GM19238 (cell line): ENCODE measurements around the gene SHBG.
"Not testable (repeated sequence)": the region's sequence is repeated elsewhere in the genome, so short reads cannot be mapped to it uniquely, and the experiment has no call there.

ENCODE experiments used
- DNase-seq: peaks from one replicate; pipeline ENCODE4 v3.0.0; 2011; ENCODE audit warnings: low spot score; ENCODE audit not compliant: insufficient read length

The SHBG gene

DNA sequence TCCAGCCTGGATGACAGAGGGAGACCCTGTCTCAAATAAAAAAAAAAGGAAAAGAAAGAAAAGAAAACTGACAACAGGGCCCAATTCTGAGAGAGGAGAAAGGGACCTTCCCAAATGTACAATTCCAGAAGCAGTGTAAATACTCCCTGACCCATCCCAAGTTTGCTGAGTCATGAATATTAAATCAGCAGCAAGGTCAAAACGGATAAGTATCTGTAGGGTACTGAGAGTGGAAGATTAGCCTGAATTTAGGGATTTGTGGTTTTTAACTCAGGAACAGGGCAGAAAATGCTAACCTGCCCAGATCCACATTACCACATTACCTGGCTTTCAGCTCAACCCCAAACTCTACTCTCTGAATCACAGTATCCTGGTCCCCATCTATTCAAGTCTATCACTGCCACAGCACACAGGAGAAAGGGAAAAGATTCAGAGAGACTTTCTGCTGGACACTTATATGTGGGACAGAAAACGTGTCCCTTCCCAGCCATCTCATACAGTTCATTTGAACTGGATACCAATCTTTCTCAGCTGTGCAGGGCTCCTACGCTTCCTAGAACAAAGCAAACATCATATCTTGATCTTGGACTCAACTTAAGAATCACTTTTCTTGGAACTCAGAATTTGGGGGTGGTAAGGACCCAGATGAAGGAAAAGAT is 18.2 kb upstream of the SHBG start:
- DNase-seq = no peak

DNA sequence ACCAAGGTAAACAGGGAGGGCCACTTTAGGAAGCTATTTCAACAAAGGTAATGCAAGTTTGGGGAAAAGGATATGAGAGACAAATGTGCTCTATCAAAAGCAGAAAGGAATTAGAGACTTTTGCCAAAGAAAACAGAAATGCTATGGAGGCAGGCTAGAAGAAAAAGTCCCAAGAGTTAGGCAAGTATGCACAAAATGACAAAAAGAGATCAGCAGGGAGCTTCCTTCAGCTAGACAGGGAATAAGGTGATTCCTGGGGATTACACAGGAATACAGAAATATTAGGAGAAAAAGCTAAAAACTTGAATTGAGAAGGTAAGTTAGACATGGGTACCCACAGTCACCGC is 17.7 kb upstream of the SHBG start:
- no peak for DNase-seq

- no peak for DNase-seq
These were observed 16.0 kb upstream of the SHBG start for GRCh38 chr17:7613769-7614424.

DNA sequence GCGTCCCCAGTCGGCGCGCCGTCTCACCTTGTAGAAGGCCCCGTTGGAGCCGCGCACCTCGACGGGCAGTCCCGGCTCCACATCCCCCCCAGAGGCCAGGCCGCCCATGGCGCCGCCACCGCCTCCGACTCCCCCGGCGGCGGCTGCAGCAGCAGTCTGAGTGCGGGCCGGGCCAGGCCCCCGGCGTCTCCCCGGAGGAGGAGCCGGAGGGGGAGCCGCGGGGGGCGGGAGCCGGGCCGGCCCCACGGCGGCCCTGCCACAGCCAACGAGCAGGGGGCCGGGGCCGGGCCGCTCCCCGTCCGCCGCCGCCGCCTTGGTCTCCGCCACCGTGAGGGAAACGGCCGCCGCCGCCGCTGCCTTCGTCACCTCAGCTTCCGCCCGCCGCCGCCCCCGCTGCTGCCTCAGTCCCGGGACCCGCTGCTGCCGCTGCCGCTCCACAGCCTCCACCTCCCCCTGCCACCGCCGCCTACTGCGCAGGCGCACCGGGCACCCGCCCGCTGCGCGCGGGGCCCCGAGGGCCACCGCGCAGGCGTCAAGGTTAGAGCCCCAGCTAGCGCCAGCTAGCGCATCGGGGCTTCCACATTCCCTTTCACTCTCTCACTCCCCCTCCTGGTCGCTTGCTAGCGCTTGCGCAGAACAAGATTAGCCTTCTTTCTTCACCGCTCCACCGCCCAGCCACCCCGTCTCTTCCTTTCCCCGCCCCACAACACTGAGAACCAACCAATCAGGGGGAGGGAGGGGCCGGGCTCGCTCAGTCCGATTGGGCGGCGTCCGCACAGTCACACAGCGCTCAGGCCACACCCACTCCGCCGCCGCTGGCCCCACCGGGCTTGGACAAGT is 15.3 kb upstream of the SHBG start, which contains the start of gene FXR2:
FXR2 (minus strand) TSS at position 473 of the 840 bp plus-strand sequence; CDS start at position 108, 365 bp downstream.
- DNase-seq = peak; percentile 98

DNA sequence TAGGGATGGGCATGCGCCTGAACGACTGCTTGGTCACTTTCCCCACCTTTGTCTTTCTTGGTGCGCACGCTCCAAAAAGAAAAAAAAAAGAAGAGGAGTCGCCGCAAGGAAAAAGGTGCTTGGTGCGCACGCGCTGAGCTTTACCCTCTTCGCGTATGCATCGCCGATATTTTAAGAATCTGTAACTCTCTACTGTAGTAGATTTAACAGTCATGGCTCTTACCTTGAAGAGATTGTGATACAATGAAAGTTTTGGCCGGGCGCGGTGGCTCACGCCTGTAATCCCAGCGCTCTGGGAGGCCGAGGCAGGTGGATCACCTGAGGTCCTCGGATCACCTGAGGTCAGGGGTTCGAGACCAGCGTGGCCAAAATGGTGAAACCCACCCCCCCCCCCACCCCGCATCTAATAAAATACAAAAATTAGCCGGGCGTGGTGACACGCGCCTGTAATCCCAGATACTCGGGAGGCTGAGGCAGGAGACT is 14.6 kb upstream of the SHBG start:
- DNase-seq = no peak

GRCh38 chr17:7618608-7619007 is 11.3 kb upstream of the SHBG start:
- no peak for DNase-seq

DNA sequence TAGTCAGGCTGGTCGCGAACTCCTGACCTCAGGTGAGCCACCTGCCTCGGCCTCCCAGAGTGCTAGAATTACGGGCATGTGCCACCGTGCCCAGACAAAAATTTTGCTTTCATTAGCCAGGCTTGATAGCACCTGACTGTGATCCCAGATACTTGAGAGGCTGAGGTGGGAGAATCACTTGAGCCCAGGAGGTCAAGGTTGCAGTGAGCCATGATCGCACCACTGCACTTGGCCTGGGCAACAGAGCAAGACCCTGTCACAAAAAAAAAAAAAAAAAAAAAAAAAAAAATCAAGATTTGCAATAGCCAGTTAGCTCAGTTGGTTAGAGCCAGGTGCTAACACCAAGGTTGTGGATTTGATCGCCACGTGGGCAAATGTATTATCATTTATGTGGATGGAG is 9.1 kb upstream of the SHBG start:
- DNase-seq = no peak

- DNase-seq = no peak
These were observed 6.3 kb upstream of the SHBG start for GRCh38 chr17:7623661-7624060.

DNA sequence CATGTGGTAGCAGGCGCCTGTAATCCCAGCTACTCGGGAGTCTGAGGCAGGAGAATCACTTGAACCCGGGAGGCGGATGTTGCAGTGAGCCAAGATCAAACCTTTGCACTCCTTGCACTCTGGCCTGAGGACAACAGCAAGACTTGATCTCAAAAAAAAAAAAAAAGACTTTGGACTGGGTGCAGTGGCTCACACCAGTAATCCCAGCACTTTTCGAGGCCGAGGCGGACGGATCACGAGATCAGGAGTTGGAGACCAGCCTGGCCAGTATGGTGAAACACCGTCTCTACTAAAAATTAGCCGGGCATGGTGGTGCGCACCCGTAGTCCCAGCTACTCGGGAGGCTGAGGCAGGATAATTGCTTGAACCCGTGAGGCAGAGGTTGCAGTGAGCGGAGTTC is 4.2 kb upstream of the SHBG start:
- DNase-seq = not testable (repeated sequence)

DNA sequence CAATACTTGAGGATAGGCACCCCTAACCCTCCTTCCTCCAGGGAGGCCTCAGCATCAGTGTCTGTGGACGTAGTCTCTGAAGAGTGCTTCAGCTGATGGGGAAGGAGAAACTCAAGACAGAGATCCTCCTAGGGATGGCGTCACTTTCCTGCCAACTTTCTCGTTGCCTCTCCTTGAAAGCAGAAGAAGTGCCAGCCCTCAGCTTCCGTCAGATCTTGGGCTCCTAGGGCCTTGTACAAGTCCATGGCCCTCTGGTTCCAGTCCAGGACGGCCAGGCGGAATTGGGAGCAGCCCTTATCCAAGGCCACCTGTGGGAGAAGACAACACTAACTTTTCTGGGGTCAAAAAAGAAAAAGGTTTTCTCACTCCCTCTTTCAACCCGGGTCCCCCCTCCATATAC is 3.6 kb upstream of the SHBG start:
- DNase-seq = no peak

GRCh38 chr17:7626956-7627249 is 3.0 kb upstream of the SHBG start:
- no peak for DNase-seq

DNA sequence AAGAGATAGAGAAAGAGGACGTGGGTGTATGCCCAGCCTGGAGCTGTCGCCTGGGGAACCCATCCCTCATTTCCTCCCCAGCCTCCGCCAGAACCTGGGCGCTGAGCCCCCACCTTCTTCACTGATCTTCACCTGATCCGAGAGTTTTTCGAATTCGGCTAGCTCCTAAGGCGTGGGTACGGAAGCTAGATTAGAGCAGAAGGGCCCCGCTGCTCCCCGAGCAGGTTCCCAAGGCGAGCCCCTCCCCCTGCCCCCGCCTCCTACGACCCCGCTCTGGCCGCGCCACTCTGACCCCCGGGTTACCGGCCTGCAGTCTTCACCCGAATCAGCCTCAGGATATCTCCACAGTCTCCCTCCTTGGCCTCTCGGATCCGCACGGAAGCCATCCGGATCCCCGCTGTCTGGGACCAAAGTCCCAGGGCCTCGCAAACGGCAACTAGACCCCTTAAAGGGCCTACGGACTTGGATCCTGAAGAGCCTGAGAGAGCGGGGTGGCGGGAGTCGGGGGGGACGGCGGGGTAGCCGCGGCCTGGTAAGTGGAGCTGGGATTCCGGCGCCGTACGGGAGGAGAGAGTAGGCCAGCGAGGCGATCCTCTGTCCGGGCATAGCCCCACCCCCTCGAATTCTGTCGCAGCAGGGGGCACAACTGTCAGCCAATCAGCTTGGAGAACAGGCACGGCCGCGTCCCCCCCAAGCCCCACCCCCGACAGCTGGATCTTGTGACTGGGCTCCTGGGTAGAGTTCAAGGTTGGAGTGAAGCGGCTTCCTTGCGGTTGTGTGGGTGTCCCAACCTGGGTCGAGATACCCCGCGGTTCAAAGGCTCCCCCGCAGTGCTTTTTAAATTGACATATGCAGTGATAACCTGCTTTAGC is 2.4 kb upstream of the SHBG start, which contains the start of gene SAT2:
SAT2 (minus strand) TSS at position 572 of the 872 bp plus-strand sequence; CDS start at position 386, 186 bp downstream.
- peak; percentile 97 for DNase-seq

DNA sequence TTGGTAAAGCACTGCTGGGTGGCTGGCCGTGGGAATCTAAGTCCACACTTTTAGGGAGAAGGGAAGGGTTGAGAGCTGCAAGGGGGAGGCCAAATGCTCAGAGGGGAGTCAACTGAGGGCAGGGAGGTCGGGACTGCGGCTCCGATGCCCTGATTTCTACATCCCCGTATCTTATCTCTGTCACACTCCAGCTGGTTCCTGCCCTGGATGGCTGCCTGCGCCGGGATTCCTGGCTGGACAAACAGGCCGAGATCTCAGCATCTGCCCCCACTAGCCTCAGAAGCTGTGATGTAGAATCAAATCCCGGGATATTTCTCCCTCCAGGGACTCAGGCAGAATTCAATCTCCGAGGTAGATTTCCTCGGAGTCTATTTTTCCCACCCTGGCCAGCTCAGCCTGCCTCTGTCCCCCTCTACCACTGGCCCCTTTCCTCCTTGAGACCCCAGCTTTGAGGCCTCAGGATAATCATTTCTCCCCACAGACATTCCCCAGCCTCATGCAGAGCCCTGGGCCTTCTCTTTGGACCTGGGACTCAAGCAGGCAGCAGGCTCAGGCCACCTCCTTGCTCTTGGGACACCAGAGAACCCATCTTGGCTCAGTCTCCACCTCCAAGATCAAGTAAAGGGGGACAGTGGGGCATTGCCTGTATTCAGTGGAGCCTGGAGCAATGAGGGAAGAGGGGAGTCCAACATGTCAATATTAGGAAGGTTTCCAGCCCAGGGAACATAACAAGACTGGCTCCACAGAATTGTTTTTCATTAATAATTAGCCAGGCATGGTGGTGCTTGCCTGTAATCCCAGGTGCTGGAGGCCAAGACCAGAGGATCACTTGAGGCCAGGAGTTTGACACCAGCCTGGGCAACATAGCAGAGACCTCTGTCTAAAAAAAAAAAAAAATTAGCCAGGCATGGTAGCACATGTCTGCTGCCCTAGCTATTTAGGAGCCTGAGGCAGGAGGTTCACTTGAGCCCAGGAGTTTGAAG is 1.8 kb downstream of the SHBG start:
- no peak for DNase-seq

GRCh38 chr17:7632492-7632894 is 2.6 kb downstream of the SHBG start:
- DNase-seq = peak; percentile 50

DNA sequence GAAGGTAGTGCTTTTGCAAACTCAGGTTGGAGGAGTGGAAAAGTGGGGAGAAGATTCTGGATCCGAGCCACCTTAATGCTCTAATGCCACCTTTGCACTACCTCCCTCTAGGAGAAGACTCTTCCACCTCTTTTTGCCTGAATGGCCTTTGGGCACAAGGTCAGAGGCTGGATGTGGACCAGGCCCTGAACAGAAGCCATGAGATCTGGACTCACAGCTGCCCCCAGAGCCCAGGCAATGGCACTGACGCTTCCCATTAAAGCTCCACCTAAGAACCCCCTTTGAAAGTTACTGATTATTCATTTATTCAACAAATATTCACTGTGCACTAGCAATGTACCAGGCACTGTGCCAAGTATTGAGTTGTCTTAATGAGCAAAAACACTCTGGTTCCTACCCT is 3.2 kb downstream of the SHBG start:
- no peak for DNase-seq

- no peak for DNase-seq
These were observed 4.4 kb downstream of the SHBG start for GRCh38 chr17:7634384-7634783.

- no peak for DNase-seq
These were observed 6.2 kb downstream of the SHBG start for GRCh38 chr17:7636163-7636562.

DNA sequence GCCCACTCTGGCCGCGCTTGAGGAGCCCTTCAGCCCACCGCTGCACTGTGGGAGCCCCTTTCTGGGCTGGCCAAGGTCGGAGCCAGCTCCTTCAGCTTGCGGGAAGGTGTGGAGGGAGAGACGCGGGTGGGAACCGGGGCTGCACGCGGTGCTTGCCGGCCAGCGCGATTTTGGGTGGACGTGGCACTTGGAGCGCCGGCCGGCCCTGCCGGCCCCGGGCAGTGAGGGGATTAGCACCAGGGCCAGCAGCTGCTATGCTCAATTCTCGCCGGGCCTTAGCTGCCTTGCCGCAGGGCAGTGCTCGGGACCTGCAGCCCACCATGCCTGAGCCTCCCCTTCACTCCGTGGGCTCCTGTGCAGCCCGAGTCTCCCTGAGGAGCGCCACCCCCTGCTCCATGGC is 10.8 kb downstream of the SHBG start:
- no peak for DNase-seq

DNA sequence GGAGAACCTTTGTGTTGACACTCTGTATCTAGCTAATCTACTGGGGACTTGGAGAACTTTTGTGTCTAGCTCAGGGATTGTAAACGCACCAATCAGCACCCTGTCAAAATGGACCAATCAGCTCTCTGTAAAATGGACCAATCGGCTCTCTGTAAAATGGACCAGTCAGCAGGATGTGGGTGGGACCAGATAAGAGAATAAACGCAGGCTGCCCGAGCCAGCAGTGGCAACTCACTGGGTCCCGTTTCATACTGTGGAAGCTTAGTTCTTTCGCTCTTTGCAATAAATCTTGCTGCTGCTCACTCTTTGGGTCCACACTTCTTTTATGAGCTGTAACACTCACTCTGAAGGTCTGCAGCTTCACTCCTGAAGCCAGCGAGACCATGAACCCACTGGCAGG is 11.7 kb downstream of the SHBG start:
- not testable (repeated sequence) for DNase-seq

GRCh38 chr17:7644775-7645174 is 14.8 kb downstream of the SHBG start:
- DNase-seq = no peak
